Mesothelial cell of epicardium (in vitro differentiated cells): ENCODE measurements around the gene YBX1. TPM values are rescaled to one million over a fixed set of nuclear protein-coding genes. Genes with fewer than 3 reads are reported as not detected.
"Not testable (repeated sequence)": the region's sequence is repeated elsewhere in the genome, so short reads cannot be mapped to it uniquely, and the experiment has no call there.

Experiments used
- DNase-seq, 2 experiments: peaks; one replicate each; pipeline ENCODE4 v3.0.0; 2021; ENCODE audit warnings: low spot score in 2 of 2; ENCODE audit not compliant: unreplicated experiment in 2 of 2
- H3K27ac Mint-ChIP-seq: 2 replicates; pipeline ENCODE4 v1.8.0; 2021; ENCODE audit warnings: mixed read lengths
- H3K27me3 Mint-ChIP-seq: 2 replicates; pipeline ENCODE4 v1.8.0; 2021; ENCODE audit warnings: low read depth, mixed read lengths
- H3K36me3 Mint-ChIP-seq: 2 replicates; pipeline ENCODE4 v1.8.0; 2021; ENCODE audit warnings: mixed read lengths
- H3K4me1 Mint-ChIP-seq: 2 replicates; pipeline ENCODE4 v1.8.0; 2021; ENCODE audit warnings: mixed read lengths
- H3K4me3 Mint-ChIP-seq: 2 replicates; pipeline ENCODE4 v1.8.0; 2021; ENCODE audit warnings: mild to moderate bottlenecking, moderate library complexity, mixed read lengths
- H3K9me3 Mint-ChIP-seq: 2 replicates; pipeline ENCODE4 v1.8.0; 2021; ENCODE audit warnings: mixed read lengths
- CTCF ChIP-seq: fragments of 200-600 bp; sonication (generic); IDR thresholded peaks from one replicate; pipeline ENCODE4 v1.5.0; 2021; ENCODE audit warnings: antibody characterized with exemption; ENCODE audit not compliant: unreplicated experiment
- total RNA-seq: library from RNA; stranded (reverse); gene quantifications from 3 replicates; pipeline ENCODE4 v1.2.1, GENCODE V29; 2021

Gene YBX1
- total RNA-seq, 1 donor from 2014 or later, result 405 TPM

GRCh38 chr1:42680921-42681683 lies 1.1 kb upstream of the YBX1 start:
- Mint-ChIP-seq H3K4me3 (peak overlapping the region; percentile 92), H3K27me3 (no peaks in the 10 kb centered on the region), H3K27ac (peak overlapping the region; percentile 95), H3K36me3 (no peaks in the 10 kb centered on the region), H3K9me3 (no peaks in the 10 kb centered on the region), H3K4me1 (peaks cover 40% of the 10 kb centered on the region)
- no peak for DNase-seq
- TF ChIP-seq CTCF, result no peak

DNA sequence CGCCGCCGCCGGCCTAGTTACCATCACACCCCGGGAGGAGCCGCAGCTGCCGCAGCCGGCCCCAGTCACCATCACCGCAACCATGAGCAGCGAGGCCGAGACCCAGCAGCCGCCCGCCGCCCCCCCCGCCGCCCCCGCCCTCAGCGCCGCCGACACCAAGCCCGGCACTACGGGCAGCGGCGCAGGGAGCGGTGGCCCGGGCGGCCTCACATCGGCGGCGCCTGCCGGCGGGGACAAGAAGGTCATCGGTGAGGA lies 193 bp downstream of the YBX1 start:
- not testable (repeated sequence) for DNase-seq, H3K27me3 Mint-ChIP-seq, H3K9me3 Mint-ChIP-seq, H3K36me3 Mint-ChIP-seq
- peaks cover 48% of the 10 kb centered on the region for H3K4me1 Mint-ChIP-seq
- peak overlapping the region; percentile 95 for H3K27ac Mint-ChIP-seq
- H3K4me3 Mint-ChIP-seq, result peak overlapping the region; percentile 92

DNA sequence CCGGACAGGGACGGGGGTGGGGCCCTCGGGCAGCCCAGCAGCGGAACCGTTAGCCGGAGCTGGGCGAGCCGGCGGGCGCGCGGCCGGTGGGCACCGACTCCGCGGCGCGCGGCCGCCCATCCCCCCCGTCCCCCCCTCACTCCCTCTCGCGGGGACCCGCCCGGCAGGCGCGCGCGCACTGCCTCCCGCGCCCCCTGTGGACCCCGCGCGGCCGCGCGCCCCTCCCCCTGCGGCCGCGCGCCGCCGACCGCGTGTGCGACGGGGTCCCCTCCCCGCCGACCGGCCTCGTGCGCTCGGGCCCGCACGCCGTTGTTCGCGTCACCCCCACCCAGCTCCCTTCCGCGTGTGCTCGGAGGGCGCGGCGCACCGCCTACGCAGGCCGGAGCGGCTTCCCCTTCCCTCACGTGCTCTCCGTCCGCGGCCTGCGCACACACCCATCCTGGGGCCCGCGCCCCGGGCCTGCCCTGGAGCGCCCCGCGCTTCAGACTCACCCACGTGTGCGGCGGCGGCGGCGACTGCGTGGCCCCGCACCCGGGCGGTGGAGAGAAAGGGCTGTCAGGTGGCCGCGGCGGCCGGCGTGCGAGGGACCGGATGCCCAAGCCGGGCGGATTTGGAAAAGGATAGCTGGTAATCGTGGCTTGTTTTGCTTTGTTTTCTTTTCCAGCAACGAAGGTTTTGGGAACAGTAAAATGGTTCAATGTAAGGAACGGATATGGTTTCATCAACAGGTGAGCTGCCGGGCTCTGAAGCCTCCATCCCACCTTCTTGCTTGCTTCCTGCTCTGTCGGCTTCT lies 717 bp downstream of the YBX1 start:
- peak; percentile 51 to 65 for DNase-seq
- Mint-ChIP-seq H3K27ac (peak overlapping the region; percentile 93), H3K9me3 (no peaks in the 10 kb centered on the region), H3K36me3 (no peaks in the 10 kb centered on the region), H3K4me1 (peaks cover 53% of the 10 kb centered on the region), H3K4me3 (peak overlapping the region; percentile 90), H3K27me3 (no peaks in the 10 kb centered on the region)
- TF ChIP-seq CTCF, result no peak

DNA sequence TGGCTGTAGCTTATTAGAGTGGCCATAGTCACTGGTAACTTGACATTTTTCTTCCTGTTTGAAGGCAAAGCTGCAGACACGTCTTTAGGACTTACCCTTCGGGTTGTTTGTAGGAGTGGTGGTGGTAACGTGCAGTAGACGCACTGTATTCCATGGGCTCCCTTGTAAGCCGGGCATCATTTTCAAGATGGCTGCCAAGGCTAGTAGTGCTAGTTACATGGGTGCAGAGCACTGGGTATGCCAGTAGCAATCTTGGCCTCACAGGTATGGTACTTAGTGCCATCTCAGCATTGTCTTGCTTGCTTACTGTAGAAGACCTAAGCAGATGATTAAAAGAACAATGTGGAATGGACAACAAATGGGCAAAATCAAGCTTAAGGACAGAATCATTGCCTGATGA lies 1.9 kb downstream of the YBX1 start:
- no peak for DNase-seq
- Mint-ChIP-seq H3K36me3 (no peaks in the 10 kb centered on the region), H3K4me1 (peaks cover 55% of the 10 kb centered on the region), H3K27me3 (no peaks in the 10 kb centered on the region), H3K27ac (peak overlapping the region; percentile 93), H3K4me3 (peak overlapping the region; percentile 90), H3K9me3 (no peaks in the 10 kb centered on the region)
- TF ChIP-seq CTCF, result no peak

- Mint-ChIP-seq H3K4me3 (no peak overlapping the region), H3K4me1 (peaks cover 48% of the 10 kb centered on the region), H3K27me3 (no peaks in the 10 kb centered on the region), H3K36me3 (no peaks in the 10 kb centered on the region), H3K9me3 (no peaks in the 10 kb centered on the region), H3K27ac (no peak overlapping the region)
- DNase-seq, result no peak
- no peak for TF ChIP-seq CTCF
Measured at GRCh38 chr1:42686418-42686817, 4.2 kb downstream of the YBX1 start.

- TF ChIP-seq CTCF, result no peak
- H3K4me3 Mint-ChIP-seq, result no peak overlapping the region
- no peaks in the 10 kb centered on the region for H3K27me3 Mint-ChIP-seq
- DNase-seq, result no peak
- peaks cover 3% of the 10 kb centered on the region for H3K36me3 Mint-ChIP-seq
- no peak overlapping the region for H3K27ac Mint-ChIP-seq
- H3K9me3 Mint-ChIP-seq, result no peaks in the 10 kb centered on the region
- peaks cover 51% of the 10 kb centered on the region for H3K4me1 Mint-ChIP-seq
Measured at GRCh38 chr1:42689912-42690311, 7.7 kb downstream of the YBX1 start.
